HG02588 (cell line): ENCODE measurements around the gene PCDHGB3.
"Not testable (repeated sequence)": the region's sequence is repeated elsewhere in the genome, so short reads cannot be mapped to it uniquely, and the experiment has no call there.

Experiments
- ATAC-seq: cut with Tn5 transposase; IDR thresholded peaks from one replicate; pipeline ENCODE4 v1.9.1; 2021; ENCODE audit warnings: mild to moderate bottlenecking, moderate library complexity; ENCODE audit not compliant: unreplicated experiment

Gene PCDHGB3

GRCh38 chr5:141389153-141390042 is 19.4 kb downstream of the PCDHGB3 start:
- ATAC-seq, result no peak

- ATAC-seq, result no peak
Observed at GRCh38 chr5:141392429-141393198, 22.6 kb downstream of the PCDHGB3 start, which contains the start of gene PCDHGA8. PCDHGA8 (plus strand) TSS chr5:141392633; CDS start chr5:141392814, 181 bp downstream.

GRCh38 chr5:141393267-141393666 is 23.2 kb downstream of the PCDHGB3 start:
- ATAC-seq, result no peak

- ATAC-seq, result not testable (repeated sequence)
Observed at GRCh38 chr5:141394401-141395187, 24.6 kb downstream of the PCDHGB3 start.

- ATAC-seq, result peak; percentile 96
Observed at GRCh38 chr5:141397756-141398551, 27.9 kb downstream of the PCDHGB3 start, which contains the start of gene PCDHGB5. PCDHGB5 (plus strand) TSS chr5:141397947; CDS start chr5:141398128, 181 bp downstream.

GRCh38 chr5:141398608-141399007 is 28.6 kb downstream of the PCDHGB3 start:
- no peak for ATAC-seq

- ATAC-seq, result no peak
Observed at GRCh38 chr5:141399555-141400258, 29.7 kb downstream of the PCDHGB3 start.

- no peak for ATAC-seq
Observed at GRCh38 chr5:141402553-141403243, 32.7 kb downstream of the PCDHGB3 start, which contains the start of gene PCDHGA9. PCDHGA9 (plus strand) TSS chr5:141402778; CDS start chr5:141402953, 175 bp downstream.

- ATAC-seq, result no peak
Observed at GRCh38 chr5:141403387-141403786, 33.3 kb downstream of the PCDHGB3 start.

GRCh38 chr5:141407790-141408505 is 37.9 kb downstream of the PCDHGB3 start, which contains the start of gene PCDHGB6:
PCDHGB6 (plus strand) TSS chr5:141408021; CDS start chr5:141408203, 182 bp downstream.
- peak; percentile 81 for ATAC-seq

GRCh38 chr5:141409598-141410306 is 39.7 kb downstream of the PCDHGB3 start:
- ATAC-seq, result no peak

GRCh38 chr5:141411575-141411974 is 41.5 kb downstream of the PCDHGB3 start:
- no peak for ATAC-seq

GRCh38 chr5:141412854-141413539 is 43.0 kb downstream of the PCDHGB3 start, which contains the start of gene PCDHGA10:
PCDHGA10 (plus strand) TSS chr5:141412987; CDS start chr5:141413176, 189 bp downstream.
- ATAC-seq, result peak; percentile 41

- ATAC-seq, result no peak
Observed at GRCh38 chr5:141413540-141414069, 43.6 kb downstream of the PCDHGB3 start.

- not testable (repeated sequence) for ATAC-seq
Observed at GRCh38 chr5:141414548-141415274, 44.7 kb downstream of the PCDHGB3 start.

GRCh38 chr5:141415275-141415618 is 45.2 kb downstream of the PCDHGB3 start:
- not testable (repeated sequence) for ATAC-seq
